Mesothelial cell of epicardium (in vitro differentiated cells): ENCODE results near the gene MAP4K3. TPM values are rescaled to one million over a fixed set of nuclear protein-coding genes. Genes with fewer than 3 reads are reported as not detected.

Source experiments
- DNase-seq, 2 experiments: peaks; one replicate each; pipeline ENCODE4 v3.0.0; 2021; ENCODE audit warnings: low spot score in 2 of 2; ENCODE audit not compliant: unreplicated experiment in 2 of 2
- H3K27ac Mint-ChIP-seq: 2 replicates; pipeline ENCODE4 v1.8.0; 2021; ENCODE audit warnings: mixed read lengths
- H3K27me3 Mint-ChIP-seq: 2 replicates; pipeline ENCODE4 v1.8.0; 2021; ENCODE audit warnings: low read depth, mixed read lengths
- H3K36me3 Mint-ChIP-seq: 2 replicates; pipeline ENCODE4 v1.8.0; 2021; ENCODE audit warnings: mixed read lengths
- H3K4me1 Mint-ChIP-seq: 2 replicates; pipeline ENCODE4 v1.8.0; 2021; ENCODE audit warnings: mixed read lengths
- H3K4me3 Mint-ChIP-seq: 2 replicates; pipeline ENCODE4 v1.8.0; 2021; ENCODE audit warnings: mild to moderate bottlenecking, moderate library complexity, mixed read lengths
- H3K9me3 Mint-ChIP-seq: 2 replicates; pipeline ENCODE4 v1.8.0; 2021; ENCODE audit warnings: mixed read lengths
- total RNA-seq: library from RNA; stranded (reverse); gene quantifications from 3 replicates; pipeline ENCODE4 v1.2.1, GENCODE V29; 2021
- TF ChIP-seq, protein P1 (sequence below): fragments of 200-600 bp; sonication (generic); IDR thresholded peaks from one replicate; pipeline ENCODE4 v1.5.0; 2021; ENCODE audit warnings: antibody characterized with exemption; ENCODE audit not compliant: unreplicated experiment

Gene MAP4K3
- total RNA-seq, 1 donor from 2014 or later = 78.0 TPM

DNA sequence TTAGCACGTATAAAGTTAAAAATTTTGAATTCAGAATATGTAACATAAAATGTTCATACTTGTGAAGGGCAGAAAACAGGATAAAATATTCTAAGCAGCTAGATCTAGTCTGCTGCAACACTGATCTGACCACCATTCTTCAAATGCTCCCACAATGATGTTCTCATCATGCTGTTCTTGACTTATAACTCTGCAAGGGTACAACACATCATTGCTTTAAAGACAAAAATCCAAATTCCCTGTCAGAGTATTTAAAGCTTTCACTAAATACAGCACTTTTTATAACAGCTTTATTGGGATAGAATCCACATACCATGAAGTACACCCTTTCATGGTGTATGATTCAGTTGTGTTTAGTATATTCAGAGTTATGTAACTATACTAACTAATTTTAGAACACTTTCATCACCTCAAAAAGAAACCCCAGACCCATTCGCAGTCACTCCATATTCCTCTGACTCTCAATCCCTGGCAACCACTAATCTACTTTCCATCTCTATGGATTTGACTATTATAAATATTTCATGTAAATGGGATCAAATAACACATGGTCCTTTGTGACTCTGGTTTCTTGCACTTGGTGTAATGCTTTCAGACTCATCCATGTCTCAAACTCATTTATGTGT, 56.4 kb downstream of the MAP4K3 start:
- peaks cover 13% of the 10 kb centered on the region for H3K36me3 Mint-ChIP-seq
- peak overlapping the region; percentile 55 for H3K27ac Mint-ChIP-seq
- H3K27me3 Mint-ChIP-seq = no peaks in the 10 kb centered on the region
- DNase-seq = no peak
- H3K9me3 Mint-ChIP-seq = peaks cover 12% of the 10 kb centered on the region
- TF ChIP-seq, protein P1, sequence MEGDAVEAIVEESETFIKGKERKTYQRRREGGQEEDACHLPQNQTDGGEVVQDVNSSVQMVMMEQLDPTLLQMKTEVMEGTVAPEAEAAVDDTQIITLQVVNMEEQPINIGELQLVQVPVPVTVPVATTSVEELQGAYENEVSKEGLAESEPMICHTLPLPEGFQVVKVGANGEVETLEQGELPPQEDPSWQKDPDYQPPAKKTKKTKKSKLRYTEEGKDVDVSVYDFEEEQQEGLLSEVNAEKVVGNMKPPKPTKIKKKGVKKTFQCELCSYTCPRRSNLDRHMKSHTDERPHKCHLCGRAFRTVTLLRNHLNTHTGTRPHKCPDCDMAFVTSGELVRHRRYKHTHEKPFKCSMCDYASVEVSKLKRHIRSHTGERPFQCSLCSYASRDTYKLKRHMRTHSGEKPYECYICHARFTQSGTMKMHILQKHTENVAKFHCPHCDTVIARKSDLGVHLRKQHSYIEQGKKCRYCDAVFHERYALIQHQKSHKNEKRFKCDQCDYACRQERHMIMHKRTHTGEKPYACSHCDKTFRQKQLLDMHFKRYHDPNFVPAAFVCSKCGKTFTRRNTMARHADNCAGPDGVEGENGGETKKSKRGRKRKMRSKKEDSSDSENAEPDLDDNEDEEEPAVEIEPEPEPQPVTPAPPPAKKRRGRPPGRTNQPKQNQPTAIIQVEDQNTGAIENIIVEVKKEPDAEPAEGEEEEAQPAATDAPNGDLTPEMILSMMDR = no peak
- no peak overlapping the region for H3K4me3 Mint-ChIP-seq
- H3K4me1 Mint-ChIP-seq = peaks cover 38% of the 10 kb centered on the region

DNA sequence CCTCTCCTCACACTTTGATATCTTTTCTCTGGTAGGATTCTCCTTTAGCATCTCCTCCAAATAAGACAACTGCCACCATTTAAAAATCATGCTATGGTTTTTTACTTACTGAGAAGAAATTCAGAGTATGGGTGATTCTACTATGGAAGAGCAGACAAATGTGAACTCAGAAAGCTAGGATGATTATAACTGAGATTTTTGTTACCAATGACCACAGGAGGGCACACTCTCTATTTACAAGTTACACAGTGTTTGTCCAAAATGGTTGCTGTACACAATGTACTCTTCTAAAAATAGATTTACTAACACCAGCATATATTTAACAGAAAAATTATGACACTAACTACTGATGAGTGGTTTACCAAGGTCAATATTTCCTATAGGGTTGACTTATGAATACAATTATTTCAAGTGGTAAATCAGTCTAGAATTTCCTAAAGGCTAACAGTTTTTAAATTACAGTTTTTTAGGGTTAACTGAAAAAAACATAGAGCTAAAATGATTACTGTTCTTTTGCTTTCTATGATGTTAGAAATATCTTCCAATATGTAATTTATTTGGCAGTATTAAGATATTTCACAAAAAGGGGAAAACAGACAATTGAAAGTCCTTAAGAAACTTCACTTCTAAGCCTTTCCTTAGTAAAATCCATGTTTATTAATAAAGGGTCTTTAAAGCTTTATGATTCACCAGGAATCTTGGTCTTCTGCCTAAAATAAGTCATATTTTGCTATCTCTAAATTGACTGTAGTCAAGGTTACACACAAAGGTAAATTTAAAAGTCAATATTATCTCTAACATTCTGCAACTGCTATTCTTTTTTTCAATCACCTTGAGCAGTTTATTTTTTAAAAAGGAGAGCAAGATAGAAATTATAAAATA, 57.2 kb downstream of the MAP4K3 start:
- Mint-ChIP-seq H3K4me1 (peaks cover 38% of the 10 kb centered on the region), H3K36me3 (peaks cover 16% of the 10 kb centered on the region), H3K9me3 (peaks cover 9% of the 10 kb centered on the region), H3K27me3 (no peaks in the 10 kb centered on the region), H3K4me3 (no peak overlapping the region), H3K27ac (peak overlapping the region; percentile 27)
- TF ChIP-seq, protein P1 = peak; percentile 30
- no peak for DNase-seq

DNA sequence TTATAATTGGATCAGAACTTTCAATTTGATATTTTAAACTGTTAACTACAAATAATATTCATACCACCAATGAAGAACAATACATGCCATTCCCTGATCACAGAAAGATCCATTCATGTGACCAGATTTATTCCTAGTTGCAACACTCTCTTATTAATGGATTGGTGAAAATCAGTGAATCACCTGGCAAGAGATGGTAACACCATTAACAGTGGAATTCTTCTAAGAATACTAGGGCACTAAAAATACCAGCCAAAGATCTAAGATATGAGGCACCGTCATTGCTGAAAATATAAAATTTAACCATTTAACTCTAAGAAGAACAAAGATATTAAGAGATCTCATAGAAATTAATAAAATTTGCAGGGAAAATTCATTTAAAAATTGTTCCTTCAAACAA, 58.1 kb downstream of the MAP4K3 start:
- no peak for DNase-seq
- Mint-ChIP-seq H3K36me3 (peaks cover 17% of the 10 kb centered on the region), H3K4me3 (no peak overlapping the region), H3K4me1 (peaks cover 38% of the 10 kb centered on the region), H3K27me3 (no peaks in the 10 kb centered on the region), H3K27ac (no peak overlapping the region), H3K9me3 (peaks cover 6% of the 10 kb centered on the region)
- TF ChIP-seq, protein P1 = no peak

DNA sequence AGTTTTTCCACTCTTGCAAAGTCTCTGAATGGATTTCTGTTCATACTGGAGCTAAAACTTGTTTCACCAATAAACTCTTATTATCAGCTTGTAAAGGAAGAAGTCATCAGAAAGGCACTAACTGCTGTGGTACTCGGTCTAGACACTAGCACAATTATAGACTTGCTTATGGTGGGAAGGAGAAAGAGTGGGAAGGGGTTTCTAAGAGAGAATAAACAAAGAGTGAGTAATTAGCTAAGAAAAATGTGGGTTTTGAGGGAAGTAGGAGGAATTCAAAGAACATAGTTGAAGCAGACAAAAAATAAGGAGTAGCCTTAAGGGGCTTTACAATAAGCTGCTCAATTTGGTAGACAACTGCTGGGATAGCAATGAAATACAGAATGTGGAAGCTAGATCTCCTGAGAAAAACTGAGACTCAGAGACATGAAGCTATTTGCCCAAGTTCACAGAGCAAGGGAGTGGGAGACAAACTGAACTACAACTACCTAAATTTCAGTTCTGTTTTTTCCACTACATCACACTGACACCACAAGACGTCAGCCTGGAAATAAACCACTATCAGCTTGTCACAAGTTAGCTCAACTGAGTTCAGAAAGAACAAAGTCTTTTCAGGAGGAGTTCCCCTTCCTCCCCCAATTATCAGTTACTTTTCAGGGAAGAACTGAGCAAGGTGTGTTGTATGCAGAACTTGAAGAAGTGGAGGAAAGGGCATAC, 59.7 kb downstream of the MAP4K3 start:
- Mint-ChIP-seq H3K4me3 (no peak overlapping the region), H3K4me1 (peaks cover 38% of the 10 kb centered on the region), H3K27me3 (no peaks in the 10 kb centered on the region), H3K27ac (peak overlapping the region; percentile 31), H3K9me3 (peaks cover 22% of the 10 kb centered on the region), H3K36me3 (peaks cover 33% of the 10 kb centered on the region)
- no peak for DNase-seq
- TF ChIP-seq, protein P1 = no peak

DNA sequence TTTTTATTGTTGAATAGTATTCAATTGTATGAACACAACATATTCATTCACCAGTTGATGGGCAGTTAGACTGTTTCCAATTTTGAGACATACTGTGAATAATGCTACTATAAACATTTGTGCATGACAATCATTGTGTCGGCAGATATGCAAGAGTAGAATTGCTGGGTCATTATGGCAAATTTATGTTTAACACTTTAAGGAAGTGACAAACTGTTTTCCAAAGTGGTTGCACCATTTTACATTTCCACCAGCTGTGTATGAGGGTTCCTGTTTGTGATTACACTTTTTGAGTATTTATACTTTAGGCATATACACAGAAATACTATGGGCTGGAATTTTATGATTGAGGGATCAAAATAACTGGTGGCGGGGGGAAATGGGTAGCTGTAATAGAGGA, 61.2 kb downstream of the MAP4K3 start:
- Mint-ChIP-seq H3K36me3 (peaks cover 44% of the 10 kb centered on the region), H3K4me3 (no peak overlapping the region), H3K27ac (no peak overlapping the region), H3K27me3 (no peaks in the 10 kb centered on the region), H3K4me1 (peaks cover 24% of the 10 kb centered on the region), H3K9me3 (peaks cover 26% of the 10 kb centered on the region)
- TF ChIP-seq, protein P1 = no peak
- no peak for DNase-seq
